ENCODE data around the gene IGLL5.
A peak's percentile ranks its signal among the peaks of the same experiment; 100 is the strongest.

IGLL5 gene

GRCh38 chr22:22927888-22928665 is 40.5 kb downstream of the IGLL5 start:
- peak overlapping the region; percentile 91 for H3K4me2 ChIP-seq (ENCODE audit: low read length)
- no peaks in the 10 kb centered on the region for H4K20me1 ChIP-seq (ENCODE audit: control insufficient read depth, insufficient read depth, low read depth, low read length)

GRCh38 chr22:22928666-22929380 is 41.2 kb downstream of the IGLL5 start:
- no peaks in the 10 kb centered on the region for H3K9me3 ChIP-seq (ENCODE audit: control insufficient read depth, insufficient read depth, low read length)
- H4K20me1 ChIP-seq (ENCODE audit: control insufficient read depth, insufficient read depth, low read depth, low read length), result no peaks in the 10 kb centered on the region
- H3K27me3 ChIP-seq (ENCODE audit: control insufficient read depth, low read length), result no peaks in the 10 kb centered on the region
- peaks cover under 1% of the 10 kb centered on the region; the same call in 1 of the 2 replicates for H3K36me3 ChIP-seq (ENCODE audit: control insufficient read depth, low read length)
- peaks cover 30% of the 10 kb centered on the region for H3K79me2 ChIP-seq (ENCODE audit: control insufficient read depth, low read length)
- peak overlapping the region; percentile 98 for H3K27ac ChIP-seq (ENCODE audit: low read depth, low read length)
- H3K4me2 ChIP-seq (ENCODE audit: low read length), result peak overlapping the region; percentile 91
- peaks cover 100% of the 10 kb centered on the region for H3K4me1 ChIP-seq (ENCODE audit: control insufficient read depth, low read length)
- H3F3A ChIP-seq (ENCODE audit: control insufficient read depth, insufficient read depth), result peaks cover 14% of the 10 kb centered on the region
- H3K9me2 ChIP-seq (replicated peaks; ENCODE audit: control insufficient read depth, low read length), result no peaks in the 10 kb centered on the region
- peak overlapping the region; percentile 68 for H3K4me3 ChIP-seq (ENCODE audit: low read length)
- TF ChIP-seq EZH2phosphoT487 (IDR thresholded peaks at IDR 0.05; ENCODE audit: borderline replicate concordance, low read length) (no peak), CTCF (IDR thresholded peaks at IDR 0.05; ENCODE audit: low read depth, low read length, poor library complexity, severe bottlenecking) (no peak)

More at GRCh38 chr22:22927888-22928665, 40.5 kb downstream of the IGLL5 start:
- no peaks in the 10 kb centered on the region for H3K9me3 ChIP-seq (ENCODE audit: control insufficient read depth, insufficient read depth, low read length)
- peak overlapping the region; percentile 68 for H3K4me3 ChIP-seq (ENCODE audit: low read length)
- no peaks in the 10 kb centered on the region for H3K9me2 ChIP-seq (replicated peaks; ENCODE audit: control insufficient read depth, low read length)
- H3K27me3 ChIP-seq (ENCODE audit: control insufficient read depth, low read length), result no peaks in the 10 kb centered on the region
- H3F3A ChIP-seq (ENCODE audit: control insufficient read depth, insufficient read depth), result peaks cover 18% of the 10 kb centered on the region
- H3K79me2 ChIP-seq (ENCODE audit: control insufficient read depth, low read length), result peaks cover 26% of the 10 kb centered on the region
- TF ChIP-seq EZH2phosphoT487 (IDR thresholded peaks at IDR 0.05; ENCODE audit: borderline replicate concordance, low read length), result no peak
- no peak for TF ChIP-seq CTCF (IDR thresholded peaks at IDR 0.05; ENCODE audit: low read depth, low read length, poor library complexity, severe bottlenecking)
- no peaks in the 10 kb centered on the region for H3K36me3 ChIP-seq (ENCODE audit: control insufficient read depth, low read length)
- peaks cover 100% of the 10 kb centered on the region for H3K4me1 ChIP-seq (ENCODE audit: control insufficient read depth, low read length)
- peak overlapping the region; percentile 98 for H3K27ac ChIP-seq (ENCODE audit: low read depth, low read length)

- Histone ChIP-seq H3K4me1 (ENCODE audit: control insufficient read depth, low read length) (peaks cover 100% of the 10 kb centered on the region), H3K79me2 (ENCODE audit: control insufficient read depth, low read length) (peaks cover 34% of the 10 kb centered on the region), H3K27ac (ENCODE audit: low read depth, low read length) (peak overlapping the region; percentile 98), H3K9me2 (replicated peaks; ENCODE audit: control insufficient read depth, low read length) (no peaks in the 10 kb centered on the region), H3K4me2 (ENCODE audit: low read length) (peak overlapping the region; percentile 91), H3K4me3 (ENCODE audit: low read length) (peak overlapping the region; percentile 68), H3F3A (ENCODE audit: control insufficient read depth, insufficient read depth) (peaks cover 11% of the 10 kb centered on the region), H3K27me3 (ENCODE audit: control insufficient read depth, low read length) (no peaks in the 10 kb centered on the region), H3K9me3 (ENCODE audit: control insufficient read depth, insufficient read depth, low read length) (no peaks in the 10 kb centered on the region), H4K20me1 (ENCODE audit: control insufficient read depth, insufficient read depth, low read depth, low read length) (no peaks in the 10 kb centered on the region), H3K36me3 (ENCODE audit: control insufficient read depth, low read length) (peaks cover 2% of the 10 kb centered on the region; the same call in 1 of the 2 replicates)
- TF ChIP-seq CTCF (IDR thresholded peaks at IDR 0.05; ENCODE audit: low read depth, low read length, poor library complexity, severe bottlenecking) (no peak), EZH2phosphoT487 (IDR thresholded peaks at IDR 0.05; ENCODE audit: borderline replicate concordance, low read length) (no peak)
These were observed 42.0 kb downstream of the IGLL5 start for GRCh38 chr22:22929381-22930221.

All from DOHH2 (cell line).